ENCODE data around the gene ASMTL. TPM values are rescaled to one million over a fixed set of nuclear protein-coding genes. Genes with fewer than 3 reads are reported as not detected.

The ASMTL gene
- polyA plus RNA-seq, 1 donor (not counting 4 experiments of a cell fraction or from before 2014, with no cell fraction given), result 13.8 TPM

DNA sequence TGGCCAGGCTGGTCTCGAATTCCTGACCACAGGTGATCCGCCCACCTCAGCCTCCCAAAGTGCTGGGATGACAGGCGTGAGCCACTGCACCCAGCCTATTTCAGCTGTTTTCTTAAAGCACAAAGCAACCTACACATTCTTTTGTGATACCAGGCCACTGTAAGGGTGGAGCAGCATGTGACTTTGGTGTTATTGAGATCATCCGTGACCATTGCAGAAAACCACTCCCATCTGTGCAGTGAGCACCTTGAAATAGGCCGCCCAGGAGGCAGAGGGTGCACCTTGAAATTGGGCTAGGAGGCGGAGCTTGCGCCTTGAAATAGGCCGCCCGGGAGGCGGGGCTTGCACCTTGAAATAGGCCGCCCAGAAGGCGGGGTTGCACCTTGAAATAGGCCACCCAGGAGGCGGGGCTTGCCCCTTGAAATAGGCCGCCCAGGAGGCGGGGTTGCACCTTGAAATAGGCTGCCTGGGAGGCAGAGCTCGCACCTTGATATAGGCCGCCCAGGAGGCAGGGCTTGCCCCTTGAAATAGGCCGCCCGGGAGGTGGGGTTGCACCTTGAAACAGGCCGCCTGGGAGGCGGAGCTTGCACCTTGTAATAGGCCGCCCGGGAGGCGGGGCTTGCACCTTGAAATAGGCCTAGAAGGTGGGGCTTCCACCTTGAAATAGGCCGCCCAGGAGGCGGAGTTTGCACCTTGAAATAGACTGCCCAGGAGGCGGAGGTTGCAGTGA is 51.8 kb downstream of the ASMTL start:
- H3K4me3 ChIP-seq (ENCODE audit: control insufficient read depth in 2 of 3, extremely low read depth in 1 of 3, insufficient read depth in 2 of 3, low read depth in 1 of 3, low read length in 3 of 3), result no peak overlapping the region
- peaks cover 12 to 21% of the 10 kb centered on the region in 2 experiments for H3K36me3 ChIP-seq (ENCODE audit: control insufficient read depth in 2 of 2, extremely low read depth in 1 of 2, insufficient read depth in 2 of 2, low read length in 2 of 2)
- TF ChIP-seq CTCF (optimal IDR thresholded peaks at IDR 0.05 in 1 of 3, IDR thresholded peaks at IDR 0.05 in 1 of 3, conservative IDR thresholded peaks at IDR 0.05 in 1 of 3; ENCODE audit: extremely low read depth in 1 of 3, insufficient read depth in 2 of 3, low read length in 3 of 3), result no peak
- no peak for TF ChIP-seq EZH2 (IDR thresholded peaks at IDR 0.05; ENCODE audit: low read length)
- no peaks in the 10 kb centered on the region for H3K9me1 ChIP-seq (ENCODE audit: control insufficient read depth, extremely low read depth, insufficient read depth, low read length)
- FAIRE-seq (no peak), DNase-seq (ENCODE audit: low read depth, low spot score) (no peak)
- no peak overlapping the region for H2AFZ ChIP-seq (ENCODE audit: control insufficient read depth, low read length)
- dilution Hi-C loops (cut with MboI; ENCODE audit: extremely low pct_ligation_motif_present, low sequenced_read_pairs), result no loop called here
- H3K9me3 ChIP-seq (ENCODE audit: control insufficient read depth, low read depth, low read length), result no peaks in the 10 kb centered on the region
- no peaks in the 10 kb centered on the region for H3K27me3 ChIP-seq (ENCODE audit: control insufficient read depth, extremely low read depth, insufficient read depth, low read length)
- H4K20me1 ChIP-seq (ENCODE audit: control insufficient read depth, extremely low read depth, insufficient read depth, low read length), result no peaks in the 10 kb centered on the region
- H3K27ac ChIP-seq (ENCODE audit: control insufficient read depth, insufficient read depth, low read length), result no peak overlapping the region
- peaks cover under 1% of the 10 kb centered on the region for H3K79me2 ChIP-seq (ENCODE audit: control insufficient read depth, insufficient read depth, low read length)
- H3K9ac ChIP-seq (ENCODE audit: control insufficient read depth, extremely low read depth, insufficient read depth, low read length), result no peak overlapping the region
- H3K4me1 ChIP-seq (ENCODE audit: control insufficient read depth, extremely low read depth, insufficient read depth, low read length), result no peaks in the 10 kb centered on the region
- H3K4me2 ChIP-seq (ENCODE audit: control insufficient read depth, extremely low read depth, insufficient read depth, low read depth, low read length), result no peak overlapping the region

DNA sequence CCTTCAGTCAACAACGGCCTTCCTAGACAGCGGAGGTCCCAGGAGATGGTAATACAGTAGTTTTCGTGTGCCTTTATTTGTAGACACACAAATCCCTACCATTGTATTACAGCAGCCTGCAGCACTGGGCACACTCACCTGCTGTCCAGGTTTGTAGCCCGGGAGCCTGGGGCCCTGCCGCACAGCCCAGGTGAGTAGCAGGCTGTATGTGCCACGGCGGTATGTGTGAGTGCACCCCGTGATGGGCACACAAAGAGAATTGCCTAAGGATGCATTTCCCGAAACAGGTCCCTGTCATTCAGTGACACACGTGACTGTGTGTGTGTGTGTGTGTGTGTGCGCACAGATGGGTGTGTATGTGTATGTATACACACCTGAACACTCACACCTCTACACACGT is 52.7 kb downstream of the ASMTL start:
- H3K9me3 ChIP-seq (ENCODE audit: control insufficient read depth, low read depth, low read length), result no peaks in the 10 kb centered on the region
- dilution Hi-C loops (cut with MboI; ENCODE audit: extremely low pct_ligation_motif_present, low sequenced_read_pairs), result no loop called here
- FAIRE-seq (no peak), DNase-seq (ENCODE audit: low read depth, low spot score) (no peak)
- H3K36me3 ChIP-seq (ENCODE audit: control insufficient read depth in 2 of 2, extremely low read depth in 1 of 2, insufficient read depth in 2 of 2, low read length in 2 of 2), result peaks cover 12 to 19% of the 10 kb centered on the region in 2 experiments
- H3K27me3 ChIP-seq (ENCODE audit: control insufficient read depth, extremely low read depth, insufficient read depth, low read length), result no peaks in the 10 kb centered on the region
- H3K4me1 ChIP-seq (ENCODE audit: control insufficient read depth, extremely low read depth, insufficient read depth, low read length), result no peaks in the 10 kb centered on the region
- TF ChIP-seq EZH2 (IDR thresholded peaks at IDR 0.05; ENCODE audit: low read length), result no peak
- TF ChIP-seq CTCF (optimal IDR thresholded peaks at IDR 0.05 in 1 of 3, IDR thresholded peaks at IDR 0.05 in 1 of 3, conservative IDR thresholded peaks at IDR 0.05 in 1 of 3; ENCODE audit: extremely low read depth in 1 of 3, insufficient read depth in 2 of 3, low read length in 3 of 3), result no peak
- H3K9ac ChIP-seq (ENCODE audit: control insufficient read depth, extremely low read depth, insufficient read depth, low read length), result no peak overlapping the region
- H3K79me2 ChIP-seq (ENCODE audit: control insufficient read depth, insufficient read depth, low read length), result peaks cover 9% of the 10 kb centered on the region
- no peaks in the 10 kb centered on the region for H3K9me1 ChIP-seq (ENCODE audit: control insufficient read depth, extremely low read depth, insufficient read depth, low read length)
- H2AFZ ChIP-seq (ENCODE audit: control insufficient read depth, low read length), result no peak overlapping the region
- H3K4me2 ChIP-seq (ENCODE audit: control insufficient read depth, extremely low read depth, insufficient read depth, low read depth, low read length), result no peak overlapping the region
- no peaks in the 10 kb centered on the region for H4K20me1 ChIP-seq (ENCODE audit: control insufficient read depth, extremely low read depth, insufficient read depth, low read length)
- no peak overlapping the region for H3K4me3 ChIP-seq (ENCODE audit: control insufficient read depth in 2 of 3, extremely low read depth in 1 of 3, insufficient read depth in 2 of 3, low read depth in 1 of 3, low read length in 3 of 3)
- no peak overlapping the region for H3K27ac ChIP-seq (ENCODE audit: control insufficient read depth, insufficient read depth, low read length)
